Germinal center (tissue), 1 donor: Measurements from ENCODE around the gene PACS2.

Source experiments
- DNase-seq: peaks from one replicate; pipeline ENCODE4 v3.0.0; 2012; ENCODE audit warnings: mixed read lengths, low spot score

PACS2 gene

GRCh38 chr14:105388110-105388951 is 73.8 kb downstream of the PACS2 start:
- no peak for DNase-seq

- DNase-seq, result no peak
Observed at GRCh38 chr14:105388976-105389375, 74.4 kb downstream of the PACS2 start.

DNA sequence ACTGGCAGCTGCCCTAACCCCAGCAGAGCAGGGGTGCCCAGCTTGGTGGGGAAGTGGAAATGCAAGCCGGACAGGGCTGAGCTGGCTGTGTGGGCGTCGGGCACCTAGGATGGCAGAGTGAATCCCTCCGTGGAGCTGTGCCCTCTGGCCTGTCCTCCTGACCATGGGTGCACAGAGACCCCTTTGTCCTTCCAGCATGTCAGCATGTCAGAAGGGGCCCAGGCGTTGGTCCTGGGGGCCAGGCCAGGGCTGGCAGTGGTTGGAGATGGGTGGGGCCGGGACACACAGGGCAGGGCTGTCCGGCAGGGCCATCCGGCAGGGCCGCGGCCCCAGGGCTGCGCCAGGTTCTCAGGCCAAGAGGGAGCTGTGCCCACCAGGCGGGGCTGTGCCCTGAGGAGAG is 75.0 kb downstream of the PACS2 start:
- DNase-seq, result no peak

GRCh38 chr14:105389976-105390848 is 75.7 kb downstream of the PACS2 start:
- DNase-seq, result peak; percentile 53

- no peak for DNase-seq
Observed at GRCh38 chr14:105390849-105391500, 76.4 kb downstream of the PACS2 start.

DNA sequence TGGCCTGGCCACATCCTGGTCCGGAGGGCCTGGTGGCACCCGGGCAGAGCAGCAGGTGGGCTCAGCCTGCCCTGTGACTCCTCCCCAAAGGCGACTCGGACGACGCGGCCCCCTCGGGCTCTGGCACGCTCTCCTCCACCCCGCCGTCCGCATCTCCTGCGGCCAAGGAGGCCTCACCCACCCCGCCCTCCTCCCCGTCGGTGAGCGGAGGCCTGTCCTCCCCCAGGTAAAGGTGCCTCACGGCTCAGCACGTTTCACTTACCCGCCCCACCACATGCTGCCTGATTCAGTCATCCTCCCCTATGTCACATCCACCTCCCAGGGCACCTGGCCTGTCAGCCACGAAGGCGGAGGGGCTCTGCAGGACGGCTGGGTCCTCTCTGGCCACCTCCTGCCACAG is 77.0 kb downstream of the PACS2 start:
- DNase-seq, result no peak

DNA sequence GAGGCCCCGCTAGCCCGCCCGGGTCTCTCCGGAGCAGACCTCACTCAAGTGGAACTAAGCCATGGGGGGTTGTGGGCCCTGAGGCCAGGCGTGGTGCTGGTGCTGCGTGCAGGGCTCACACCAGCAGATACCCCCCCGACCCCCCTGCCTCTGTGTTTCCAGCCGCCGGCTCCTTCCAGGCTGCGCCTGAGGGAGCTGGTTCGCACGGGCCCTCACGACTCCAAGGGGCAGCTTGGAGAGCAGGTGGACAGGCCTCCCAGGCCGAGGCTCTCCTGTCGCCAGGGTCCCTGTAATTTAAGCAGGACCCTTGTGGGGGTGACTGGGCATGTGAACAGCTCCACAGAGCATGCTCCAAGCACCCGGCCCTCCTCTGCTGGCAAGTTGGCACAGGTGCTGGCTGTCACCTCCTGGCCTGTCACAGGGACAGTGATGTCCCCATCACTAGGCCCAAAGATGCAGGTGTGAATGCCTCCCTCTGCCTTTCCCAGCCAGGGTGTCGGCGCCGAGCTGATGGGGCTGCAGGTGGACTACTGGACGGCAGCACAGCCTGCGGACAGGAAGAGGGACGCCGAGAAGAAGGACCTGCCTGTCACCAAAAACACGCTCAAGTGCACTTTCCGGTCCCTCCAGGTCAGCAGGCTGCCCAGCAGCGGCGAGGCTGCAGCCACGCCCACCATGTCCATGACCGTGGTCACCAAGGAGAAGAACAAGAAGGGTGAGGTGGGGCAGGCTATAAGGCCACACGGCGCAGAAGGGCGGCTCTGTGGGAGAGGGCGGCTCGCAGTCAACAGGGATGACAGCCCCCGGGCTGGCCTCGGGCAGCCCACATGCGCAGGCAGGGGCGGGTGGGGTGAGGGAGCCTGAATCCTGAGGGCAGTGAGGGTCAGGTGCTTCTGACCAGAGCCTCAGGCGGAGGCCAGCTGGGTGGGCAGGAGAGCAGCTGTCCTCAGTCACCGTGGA is 77.9 kb downstream of the PACS2 start:
- no peak for DNase-seq

DNA sequence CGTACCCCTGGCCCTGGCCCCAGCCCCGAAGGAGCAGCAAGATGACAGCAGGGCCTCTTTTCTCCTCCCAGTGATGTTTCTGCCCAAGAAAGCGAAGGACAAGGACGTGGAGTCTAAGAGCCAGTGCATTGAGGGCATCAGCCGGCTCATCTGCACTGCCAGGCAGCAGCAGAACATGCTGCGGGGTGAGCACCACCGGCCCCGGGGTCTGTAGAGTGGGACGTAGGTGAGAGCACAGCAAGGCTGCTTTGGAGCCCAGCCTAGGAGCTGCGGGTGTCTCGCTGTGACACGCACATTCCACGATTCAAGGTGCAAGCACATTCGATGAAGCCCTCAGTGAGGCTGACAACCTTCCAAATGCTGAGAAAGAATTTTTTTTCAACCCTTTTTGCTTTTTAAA is 78.6 kb downstream of the PACS2 start:
- DNase-seq, result no peak

DNA sequence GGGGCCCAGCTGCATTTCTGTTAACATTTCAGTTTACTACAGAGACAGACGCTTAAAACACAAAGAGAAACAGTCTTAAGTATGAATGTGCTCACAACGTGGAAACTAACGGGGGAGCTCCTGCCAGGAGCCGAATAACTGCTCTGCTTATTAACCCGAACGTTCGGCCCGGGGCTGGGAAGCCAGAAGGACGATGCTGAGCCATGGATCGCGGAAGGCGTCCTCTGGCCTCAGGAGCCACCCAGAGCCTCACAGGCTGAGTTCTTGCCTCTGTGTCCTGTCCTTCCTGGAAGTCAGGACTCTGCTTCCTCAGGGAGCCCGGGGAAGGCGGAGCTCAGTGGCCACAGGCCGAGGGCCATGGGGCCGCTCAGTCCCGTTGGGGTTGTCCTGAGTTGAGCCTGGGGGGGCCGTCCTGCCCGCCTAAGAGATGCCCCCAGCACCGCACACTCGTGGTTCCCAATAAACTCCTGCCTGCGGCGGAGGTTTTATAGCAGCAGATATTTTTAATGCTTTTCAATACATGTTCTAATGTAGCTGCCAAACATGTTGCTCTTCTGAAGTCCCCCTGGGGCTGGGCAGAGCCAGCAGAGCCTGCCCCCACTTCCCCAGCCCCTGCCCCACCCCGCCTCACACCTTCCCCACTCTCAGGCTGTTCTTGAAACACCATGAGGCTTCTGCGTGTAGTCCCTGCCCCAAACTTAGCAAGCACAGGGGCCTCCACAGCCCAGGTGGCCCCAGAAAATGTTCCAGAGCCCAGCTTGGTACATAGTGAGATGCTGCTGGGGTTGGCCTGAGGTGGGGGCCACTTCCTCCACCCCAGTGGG is 80.4 kb downstream of the PACS2 start:
- DNase-seq, result no peak

DNA sequence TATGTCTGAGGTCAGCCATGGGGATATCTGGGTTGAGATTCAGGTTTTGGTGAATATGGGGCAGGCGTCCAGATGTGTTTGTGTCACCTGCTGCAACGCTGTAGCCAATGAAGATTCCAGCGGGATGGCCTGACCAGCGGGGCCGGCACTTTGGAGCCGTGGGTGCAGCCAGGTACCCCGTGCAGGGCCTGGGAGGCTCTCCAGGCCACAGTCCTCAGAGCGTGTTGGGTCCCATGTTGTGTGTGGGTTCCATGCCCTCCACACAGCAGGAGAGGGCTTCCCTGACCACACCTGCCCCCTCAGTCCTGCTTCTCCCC is 80.9 kb downstream of the PACS2 start:
- DNase-seq, result no peak

GRCh38 chr14:105397350-105397931 is 82.9 kb downstream of the PACS2 start:
- DNase-seq, result no peak

DNA sequence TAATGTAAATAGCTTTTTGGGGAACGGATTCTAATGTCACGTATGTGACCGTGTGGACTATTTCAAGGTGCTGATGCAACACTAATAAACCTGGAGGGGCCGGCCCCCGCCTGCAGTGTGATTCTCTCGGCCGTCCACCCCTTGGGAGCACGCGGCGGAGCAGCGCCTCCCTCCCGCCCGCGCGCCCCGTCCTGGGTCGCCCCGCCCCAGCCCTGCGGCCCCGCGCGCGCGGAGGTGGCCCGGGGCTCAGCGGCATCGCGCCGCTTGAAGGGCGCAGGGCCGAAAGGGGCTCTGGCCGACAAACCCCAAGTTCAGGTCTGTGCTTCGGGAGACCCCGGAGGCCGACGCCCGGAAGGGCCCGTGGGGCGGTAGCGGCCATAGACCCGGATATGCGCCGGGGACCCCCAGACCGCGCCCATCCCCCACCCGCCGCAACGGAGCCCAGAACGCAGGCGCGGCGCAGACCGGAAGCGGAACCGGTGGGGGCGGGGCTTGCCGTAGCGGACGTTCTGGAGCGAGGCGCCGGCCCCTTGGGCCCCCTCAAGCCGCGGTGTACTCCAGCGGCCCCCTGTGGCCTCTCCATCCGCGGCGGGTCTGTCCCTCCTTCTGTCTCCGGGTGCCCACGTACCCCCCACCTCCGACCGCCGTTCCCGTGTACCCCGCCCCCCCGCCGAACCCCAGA is 83.6 kb downstream of the PACS2 start, which contains the start of gene TEX22:
TEX22 (plus strand) TSS at position 495 of the 682 bp plus-strand sequence. CDS start 803 bp downstream, outside the sequence.
- peak; percentile 93 for DNase-seq

DNA sequence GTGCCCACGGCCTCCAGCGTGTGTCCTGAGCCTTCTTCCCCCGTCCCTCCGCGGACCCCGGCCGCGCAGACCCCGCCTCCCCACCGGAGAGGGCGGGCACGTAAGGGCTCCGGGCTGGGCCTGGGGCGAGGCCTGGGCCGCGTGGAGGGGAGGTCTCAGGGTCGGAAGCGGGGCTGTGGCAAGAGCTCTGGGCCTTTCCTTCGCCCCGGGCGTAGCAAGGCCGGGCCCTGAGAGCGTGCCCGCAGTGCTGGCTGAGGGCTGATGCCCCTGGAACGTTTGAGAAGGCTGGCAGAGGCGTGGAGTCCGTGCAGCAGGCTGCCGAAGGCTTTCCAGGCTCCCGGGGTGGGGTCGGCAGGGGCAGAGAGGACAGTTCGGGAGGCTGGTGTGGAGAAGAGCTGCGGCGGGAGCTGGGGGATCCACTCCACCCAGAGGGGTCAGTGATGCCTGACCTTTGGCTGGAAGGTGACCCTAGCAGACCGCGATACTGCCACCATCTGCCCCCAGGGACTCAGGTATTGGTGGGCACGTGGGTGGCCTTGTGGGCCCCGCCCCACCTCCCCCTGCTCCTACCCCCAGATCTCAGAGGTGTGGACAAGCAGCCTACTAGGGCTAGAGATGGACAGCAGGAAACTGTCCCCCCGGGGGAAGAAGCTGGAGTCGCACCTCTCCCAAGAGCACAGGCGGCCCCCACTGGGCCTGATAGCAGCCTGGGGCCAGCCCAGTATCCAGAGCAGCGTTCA is 84.3 kb downstream of the PACS2 start:
- no peak for DNase-seq

DNA sequence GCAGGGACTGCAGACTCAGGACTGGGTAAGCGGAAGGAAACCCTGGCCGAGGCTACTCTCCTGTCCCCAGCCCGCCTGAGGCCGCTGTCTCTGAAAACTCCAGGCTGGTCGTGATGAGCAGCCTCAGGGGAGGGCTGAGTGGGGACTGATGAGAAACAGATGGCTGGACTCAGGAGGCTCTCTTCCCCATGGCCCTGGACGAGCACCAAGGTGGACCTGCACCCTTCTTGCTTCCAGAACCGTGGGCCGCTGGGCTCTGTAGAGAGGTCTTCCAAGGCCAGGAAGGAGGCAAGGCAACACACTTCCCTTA is 84.9 kb downstream of the PACS2 start:
- no peak for DNase-seq

DNA sequence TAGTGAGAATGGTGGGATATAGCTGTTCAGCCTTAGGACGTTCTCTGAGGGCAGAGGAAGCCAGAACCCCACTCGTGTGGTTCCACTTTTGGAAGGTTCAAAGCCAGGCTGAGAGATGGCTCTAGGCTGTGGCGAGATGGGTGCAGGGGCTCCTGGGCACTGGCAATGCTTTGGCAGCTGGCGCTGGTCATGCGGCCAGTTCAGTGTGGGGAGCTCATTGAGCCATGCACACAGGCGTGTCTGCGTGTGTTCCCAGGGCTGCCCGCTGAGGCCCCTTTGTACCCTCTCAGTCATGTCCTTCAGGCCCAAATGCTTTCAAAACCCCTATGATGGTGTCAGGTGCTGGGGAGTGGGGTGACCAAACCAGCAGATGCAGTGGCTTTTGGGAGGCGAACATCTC is 85.5 kb downstream of the PACS2 start:
- DNase-seq, result no peak

GRCh38 chr14:105401699-105402098 is 87.2 kb downstream of the PACS2 start:
- DNase-seq, result no peak

DNA sequence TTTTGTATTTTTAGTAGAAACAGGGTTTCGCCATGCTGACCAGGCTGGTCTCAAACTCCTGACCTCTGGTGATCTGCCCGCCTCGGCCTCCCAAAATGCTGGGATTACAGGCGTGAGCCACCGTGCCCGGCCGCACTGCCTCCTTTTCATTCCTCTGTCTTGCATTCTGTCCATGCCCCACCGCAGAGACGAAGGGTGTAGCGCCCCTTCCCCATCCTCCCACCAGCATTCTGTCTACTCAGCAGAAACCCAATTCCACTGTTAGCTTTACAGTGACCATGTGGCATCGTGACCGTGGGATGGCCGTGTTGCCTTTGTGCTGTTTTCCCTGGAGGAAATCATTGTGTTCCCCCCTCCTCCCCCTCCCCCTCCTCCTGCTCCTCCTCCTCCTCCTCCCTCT is 94.0 kb downstream of the PACS2 start:
- no peak for DNase-seq

DNA sequence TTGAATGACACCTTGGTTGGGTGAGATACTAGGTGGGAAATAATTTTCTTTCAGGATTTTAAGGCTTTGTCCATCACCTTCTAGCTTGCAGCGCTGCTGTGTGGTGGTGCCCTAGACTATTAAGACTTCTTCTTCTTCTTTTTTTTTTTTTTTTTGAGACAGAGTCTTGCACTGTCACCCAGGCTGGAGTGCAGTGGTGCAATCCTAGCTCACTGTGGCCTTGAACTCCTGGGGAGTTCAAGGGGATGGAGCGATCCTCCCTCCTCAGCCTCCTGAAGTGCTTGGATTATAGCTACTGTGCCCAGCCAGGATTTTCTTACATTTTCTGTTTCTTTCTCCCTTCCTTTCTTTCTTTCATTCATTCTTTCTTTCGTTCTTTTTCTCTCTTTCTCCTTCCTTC is 94.8 kb downstream of the PACS2 start:
- no peak for DNase-seq

GRCh38 chr14:105410642-105411016 is 96.1 kb downstream of the PACS2 start:
- no peak for DNase-seq
